Right lobe of liver (tissue), 4 donors: ENCODE results near the gene ELSPBP1.

Source experiments
- CTCF ChIP-seq, 4 donors: fragments of 200-600 bp in 3 of 4; fragments of 450-650 bp in 1 of 4; IDR thresholded peaks; one replicate each; pipeline versions ENCODE4 v1.5.1 to v1.8.0; 2016 to 2022; ENCODE audit warnings: antibody characterized with exemption in 4 of 4, mild to moderate bottlenecking in 2 of 4
- POLR2A ChIP-seq: fragments of 450-650 bp; IDR thresholded peaks from one replicate; pipeline ENCODE4 v1.6.1; 2017; ENCODE audit warnings: antibody characterized with exemption, mild to moderate bottlenecking
- donor health status: DM: no; HTN: no; CAD: no.
- donor health status: DM: no; HTN: no; CAD: no.
- donor health status: DM: no; HTN: yes; CAD: no.

- no peak for TF ChIP-seq CTCF (IDR thresholded peaks at IDR 0.05)
- no peak for TF ChIP-seq POLR2A
Observed at GRCh38 chr19:48006762-48007161, 12.3 kb downstream of the ELSPBP1 start.
